ENCODE measurements around the gene CTIF.

Gene CTIF

DNA sequence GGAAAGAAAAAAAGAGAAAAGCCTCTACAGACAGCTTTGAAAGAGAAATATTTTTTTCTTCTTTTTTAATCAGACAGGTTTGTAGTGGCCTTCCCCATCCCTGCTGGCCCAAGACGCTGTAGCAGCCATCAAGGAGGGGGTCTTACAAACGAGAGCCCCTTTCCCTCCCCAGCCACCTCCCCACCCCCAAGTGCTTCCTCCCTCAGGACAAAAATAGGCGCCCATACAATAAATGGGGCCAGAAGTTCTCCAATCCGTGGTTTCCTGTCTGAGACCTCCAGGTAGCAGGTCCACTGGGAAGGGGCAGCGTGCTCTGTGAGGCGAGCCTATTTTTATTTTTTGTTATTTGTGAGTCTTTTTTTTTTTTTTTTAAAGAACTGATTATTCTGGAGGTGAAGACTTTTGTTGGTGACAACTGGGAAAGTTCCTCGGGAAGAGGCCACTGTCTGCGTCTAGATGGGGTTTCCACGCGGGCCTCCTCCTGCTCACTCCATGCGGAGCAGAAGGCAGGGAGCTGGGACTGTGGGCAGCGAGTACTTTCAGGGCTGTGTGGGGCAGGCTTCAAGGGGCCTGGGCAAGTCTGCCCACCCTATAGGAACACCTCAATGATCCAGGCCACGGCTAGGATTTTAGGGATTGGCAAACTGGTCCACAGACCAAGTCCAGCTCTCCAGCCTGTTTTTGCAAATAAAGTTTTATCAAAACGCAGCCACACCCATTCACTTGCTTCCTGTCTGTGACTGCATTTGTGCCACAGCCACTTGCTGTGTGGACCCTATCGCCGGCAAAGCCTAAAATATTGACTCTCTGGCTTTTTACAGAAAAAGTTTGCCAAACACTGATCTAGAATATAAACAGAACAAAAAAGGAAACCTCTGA, 139.6 kb downstream of the CTIF start:
- no peak for DNase-seq (ENCODE audit: low read depth in 2 of 2, low spot score in 1 of 2)

GRCh38 chr18:48679236-48679635, 140.4 kb downstream of the CTIF start:
- no peak for DNase-seq (ENCODE audit: low read depth in 2 of 2, low spot score in 1 of 2)

GRCh38 chr18:48680339-48681250, 141.8 kb downstream of the CTIF start:
- DNase-seq (ENCODE audit: low read depth in 2 of 2, low spot score in 1 of 2): no peak

- no peak for DNase-seq (ENCODE audit: low read depth in 2 of 2, low spot score in 1 of 2)
Observed at GRCh38 chr18:48682768-48683167, 143.9 kb downstream of the CTIF start.

- DNase-seq (ENCODE audit: low read depth in 2 of 2, low spot score in 1 of 2): no peak
Observed at GRCh38 chr18:48683197-48683596, 144.4 kb downstream of the CTIF start.

DNA sequence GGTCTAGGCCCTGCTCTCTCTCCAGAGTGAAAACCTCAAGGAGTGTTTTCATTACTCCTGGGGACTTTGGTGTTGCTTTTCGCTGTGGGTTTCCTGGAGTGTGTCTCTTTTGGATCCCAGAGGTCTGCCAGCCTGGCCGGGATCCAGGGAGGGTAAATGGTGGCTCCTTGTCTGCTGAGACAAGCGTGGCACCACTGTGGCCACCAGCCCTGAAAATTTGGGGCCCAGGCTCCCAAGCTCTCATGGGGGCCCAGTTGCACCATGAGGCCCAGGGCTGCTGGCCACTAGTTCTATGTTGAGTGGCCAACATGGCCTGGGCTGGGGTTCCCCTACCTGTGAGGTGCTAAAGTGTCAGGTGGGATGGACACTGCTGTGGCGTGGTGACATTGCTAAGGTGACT, 144.8 kb downstream of the CTIF start:
- DNase-seq (ENCODE audit: low read depth in 2 of 2, low spot score in 1 of 2): no peak

DNA sequence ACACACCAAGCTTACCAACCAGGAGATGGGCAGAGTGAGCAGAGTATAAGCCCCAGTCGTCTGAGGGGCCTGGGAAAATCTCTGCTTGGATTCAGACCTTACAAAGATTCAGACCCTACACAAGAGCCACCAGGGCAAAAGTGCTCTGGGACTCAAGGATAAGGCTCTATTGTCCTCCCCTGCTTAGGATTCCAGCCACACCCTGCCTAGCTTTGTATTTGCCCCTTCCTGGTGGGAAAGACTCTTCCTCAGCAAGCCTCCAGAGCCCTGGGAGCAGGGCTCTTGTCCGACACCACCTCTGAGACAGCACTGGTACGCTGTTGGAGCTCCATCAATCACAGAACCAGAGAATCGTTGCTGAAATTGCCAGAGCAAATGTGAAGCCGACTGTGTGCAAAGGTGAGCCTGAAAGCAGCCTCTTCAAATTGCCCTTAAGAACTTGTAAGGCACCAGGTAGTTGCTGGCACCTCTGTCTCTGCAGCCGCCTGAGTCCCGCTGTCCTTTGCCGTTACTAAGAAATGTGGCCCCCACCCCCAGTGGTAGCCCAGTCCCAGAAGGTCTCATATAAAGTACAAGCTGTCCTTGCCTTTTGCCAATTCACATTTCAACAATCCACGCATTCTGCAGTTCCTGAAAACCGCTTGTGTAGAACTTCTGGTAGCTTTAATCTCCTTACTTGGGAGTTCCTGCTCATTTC, 148.7 kb downstream of the CTIF start:
- DNase-seq (ENCODE audit: low read depth in 2 of 2, low spot score in 1 of 2): no peak

GRCh38 chr18:48688961-48689360, 150.1 kb downstream of the CTIF start:
- no peak for DNase-seq (ENCODE audit: low read depth in 2 of 2, low spot score in 1 of 2)

- no peak for DNase-seq (ENCODE audit: low read depth in 2 of 2, low spot score in 1 of 2)
Observed at GRCh38 chr18:48689548-48689947, 150.7 kb downstream of the CTIF start.

GRCh38 chr18:48690494-48690893, 151.7 kb downstream of the CTIF start:
- DNase-seq (ENCODE audit: low read depth in 2 of 2, low spot score in 1 of 2): no peak

GRCh38 chr18:48693006-48693405, 154.2 kb downstream of the CTIF start:
- DNase-seq (ENCODE audit: low read depth in 2 of 2, low spot score in 1 of 2): no peak

- no peak for DNase-seq (ENCODE audit: low read depth in 2 of 2, low spot score in 1 of 2)
Observed at GRCh38 chr18:48693625-48694262, 154.9 kb downstream of the CTIF start.

DNA sequence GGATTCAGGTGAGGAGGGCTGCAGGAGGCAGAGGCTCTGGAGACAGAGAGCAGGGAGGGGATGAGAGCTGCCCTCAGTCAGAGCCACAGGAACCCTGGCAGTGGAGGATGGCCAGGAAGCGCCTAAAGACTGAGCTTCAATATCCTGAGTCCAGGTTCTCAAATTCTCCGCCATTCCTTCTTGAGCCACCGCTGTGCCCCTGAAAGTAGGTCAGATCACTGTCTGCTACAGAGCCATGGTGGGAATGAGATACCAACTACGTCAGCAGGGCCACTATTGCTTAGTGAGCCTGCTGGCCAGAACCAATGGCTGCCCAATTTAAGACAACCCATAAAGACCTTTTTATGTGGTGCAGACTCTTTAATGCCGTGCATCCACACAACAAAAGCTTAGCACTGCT, 155.5 kb downstream of the CTIF start:
- DNase-seq (ENCODE audit: low read depth in 2 of 2, low spot score in 1 of 2): no peak

DNA sequence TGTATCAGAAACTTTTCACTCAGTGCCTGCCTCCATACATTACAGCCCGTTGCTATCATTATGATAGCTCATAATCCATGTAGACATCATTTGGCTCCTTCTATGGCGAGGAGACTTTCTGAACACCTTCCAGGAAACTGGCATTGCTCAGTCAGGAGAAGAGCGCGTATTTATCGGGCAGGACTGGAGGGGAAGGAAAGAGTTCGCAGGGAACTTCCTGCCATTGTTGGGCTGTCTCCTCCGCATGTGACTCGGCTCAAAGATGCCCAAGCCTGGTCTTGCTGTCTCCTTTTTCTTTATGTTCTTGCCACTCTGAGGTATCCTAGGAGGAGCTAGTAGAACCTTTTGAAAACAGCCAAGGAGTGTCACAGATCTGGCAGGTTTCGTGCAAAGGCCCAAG, 156.8 kb downstream of the CTIF start:
- no peak for DNase-seq (ENCODE audit: low read depth in 2 of 2, low spot score in 1 of 2)

- no peak for DNase-seq (ENCODE audit: low read depth in 2 of 2, low spot score in 1 of 2)
Observed at GRCh38 chr18:48696218-48696617, 157.4 kb downstream of the CTIF start.

DNA sequence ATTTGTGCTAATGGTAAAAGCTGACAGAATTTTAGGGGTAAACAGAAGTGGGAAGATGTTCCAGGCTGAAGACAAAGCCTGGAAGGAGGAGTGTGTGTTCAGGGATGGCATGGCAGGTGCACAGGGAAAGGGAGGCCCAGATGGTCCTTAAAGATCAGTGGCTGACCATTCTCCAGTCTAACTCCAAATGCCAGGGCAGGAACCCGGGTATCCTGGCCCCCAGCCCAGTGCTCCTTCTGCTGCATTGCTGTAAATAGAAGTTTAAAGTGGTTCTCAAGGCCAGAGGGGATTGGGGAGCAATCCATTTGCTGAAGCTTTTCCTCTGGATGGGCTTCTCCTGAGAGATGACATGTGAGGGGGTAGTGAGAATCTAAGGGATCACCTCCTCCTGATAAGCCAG, 158.6 kb downstream of the CTIF start:
- no peak for DNase-seq (ENCODE audit: low read depth in 2 of 2, low spot score in 1 of 2)

GRCh38 chr18:48698707-48699106, 159.9 kb downstream of the CTIF start:
- DNase-seq (ENCODE audit: low read depth in 2 of 2, low spot score in 1 of 2): no peak

- no peak for DNase-seq (ENCODE audit: low read depth in 2 of 2, low spot score in 1 of 2)
Observed at GRCh38 chr18:48699761-48700160, 160.9 kb downstream of the CTIF start.

DNA sequence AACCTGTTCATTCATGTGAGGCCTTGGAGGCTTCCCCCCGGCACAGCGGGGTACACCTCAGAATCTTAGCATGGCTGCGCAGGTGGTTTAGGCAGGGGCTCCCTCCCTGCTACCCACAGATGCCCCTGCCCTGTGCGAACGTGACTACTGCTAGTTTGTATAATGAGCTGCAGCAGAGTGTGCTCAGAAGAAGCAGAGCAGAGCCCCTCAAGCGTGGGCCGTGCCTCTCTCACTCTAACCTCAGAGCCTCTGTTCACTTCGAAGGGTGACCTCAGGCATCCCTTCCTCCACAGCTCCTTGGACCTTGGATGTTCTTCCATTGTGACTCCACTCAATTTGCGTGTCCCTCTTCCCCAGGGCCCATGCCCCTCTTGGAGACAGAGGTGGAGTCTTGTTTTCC, 161.6 kb downstream of the CTIF start:
- DNase-seq (ENCODE audit: low read depth in 2 of 2, low spot score in 1 of 2): no peak

DNA sequence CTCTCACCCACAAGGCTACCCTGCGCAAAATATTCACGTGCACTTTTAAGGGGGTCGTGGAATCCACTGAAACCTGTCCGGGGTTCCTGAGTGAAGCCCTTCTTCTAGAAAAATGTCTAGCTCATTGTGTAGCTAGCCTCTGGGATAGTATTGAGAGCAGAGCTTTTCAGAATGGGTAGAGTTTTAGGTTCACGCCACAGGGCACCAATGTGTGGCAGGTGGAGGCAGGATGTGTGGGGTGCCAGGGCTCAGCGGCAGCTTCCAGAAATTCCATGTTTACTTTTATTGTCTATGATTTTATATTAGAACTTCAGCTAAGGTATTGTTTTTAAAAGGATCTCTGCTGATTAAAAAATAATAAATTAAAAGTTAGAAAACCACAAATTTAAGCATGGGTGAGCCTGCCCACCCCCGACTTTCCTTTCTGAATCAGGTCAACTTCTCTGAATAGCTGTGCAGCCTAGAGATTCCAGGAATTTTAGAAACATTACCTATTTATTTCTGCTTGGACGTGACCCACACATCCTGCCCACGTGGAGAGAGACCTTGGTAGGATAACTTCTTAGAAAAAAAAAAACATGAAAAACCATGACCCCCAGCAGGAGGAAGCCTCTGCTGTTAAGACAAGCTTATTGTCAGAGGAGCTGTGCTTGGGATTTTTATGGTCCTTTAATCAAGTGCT, 163.7 kb downstream of the CTIF start:
- DNase-seq (ENCODE audit: low read depth in 2 of 2, low spot score in 1 of 2): no peak

- no peak for DNase-seq (ENCODE audit: low read depth in 2 of 2, low spot score in 1 of 2)
Observed at GRCh38 chr18:48703028-48703386, 164.2 kb downstream of the CTIF start.
